Activated CD8-positive, alpha-beta memory T cell treated with anti-CD3 and anti-CD28 coated beads, Interleukin-2, amount 50 U/mL, for 1 hour (primary cell): ENCODE measurements around the gene PPP1R14C.

ENCODE experiments used
- DNase-seq: peaks from one replicate; pipeline ENCODE4 v3.0.0-alpha.2; 2020; ENCODE audit errors: extremely low read depth

Gene PPP1R14C

DNA sequence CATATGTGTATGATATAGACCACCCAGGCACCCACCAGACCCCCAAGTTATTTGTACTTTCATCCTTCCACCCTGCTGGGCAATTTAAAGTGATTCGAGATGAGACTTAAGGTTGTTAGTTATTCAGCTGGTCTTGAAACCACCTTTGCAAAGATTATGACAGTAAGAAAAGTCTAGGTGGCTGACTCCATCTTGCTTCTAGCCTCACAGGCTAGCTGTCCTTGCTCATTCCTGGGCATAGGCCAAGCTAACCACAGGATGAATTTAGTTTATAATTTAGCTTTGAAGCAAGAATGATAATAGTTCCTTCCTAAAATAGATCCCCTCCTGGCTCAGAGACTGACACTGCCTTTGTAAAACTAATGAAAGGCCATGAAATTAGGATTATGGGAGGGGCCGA is 154.0 kb downstream of the PPP1R14C start:
- DNase-seq = no peak

DNA sequence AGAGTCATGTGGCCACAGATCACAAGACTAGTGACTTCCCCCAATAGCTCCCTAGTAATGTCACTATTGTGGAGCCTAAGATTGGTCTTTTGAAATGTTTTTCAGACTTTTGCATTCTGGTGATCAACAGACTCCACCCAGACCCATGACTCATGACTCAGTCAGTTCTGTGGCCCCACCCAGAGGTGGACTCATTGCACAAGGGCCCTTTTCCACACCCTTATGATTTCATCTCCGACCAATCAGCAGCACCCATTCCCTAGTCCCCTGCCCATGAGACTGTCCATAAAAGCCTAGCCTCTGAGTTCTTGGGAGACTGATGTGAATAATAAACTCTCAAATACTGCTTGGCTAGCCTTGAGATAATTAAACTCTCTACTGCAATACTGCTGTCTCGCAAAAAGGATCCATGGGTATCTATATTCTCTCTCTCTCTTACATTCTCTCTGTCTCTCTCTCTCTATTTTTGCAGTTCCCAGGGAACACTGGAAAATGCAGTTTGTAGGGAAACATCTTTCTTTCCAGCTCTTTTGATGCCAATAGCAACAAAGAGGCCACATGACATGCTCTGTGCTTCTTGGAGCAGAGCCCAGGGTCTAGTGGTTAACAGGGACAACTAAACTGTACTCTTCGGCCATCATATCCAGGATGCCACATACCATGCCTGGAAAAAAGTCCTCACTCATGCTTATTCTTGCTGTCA is 154.6 kb downstream of the PPP1R14C start:
- no peak for DNase-seq

- DNase-seq = no peak
Measured at GRCh38 chr6:150298030-150298380, 155.2 kb downstream of the PPP1R14C start.

DNA sequence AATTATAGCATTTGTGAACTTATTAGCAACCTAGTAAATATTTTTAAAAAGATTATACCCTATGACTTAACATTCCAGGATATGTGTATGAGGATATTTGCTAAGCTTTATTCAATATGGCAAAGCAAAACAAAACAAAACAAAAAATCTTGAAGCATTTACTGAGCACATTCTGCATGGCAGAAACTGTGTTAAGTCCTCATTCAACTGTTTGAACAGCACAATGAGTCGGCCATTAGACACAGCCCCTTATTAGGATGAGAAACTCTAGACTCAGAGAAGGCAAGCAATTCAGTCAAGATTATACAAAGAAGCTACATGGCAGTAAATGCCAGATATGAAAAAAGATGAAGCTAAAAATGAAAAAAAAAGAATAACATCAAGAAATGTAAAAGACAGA is 155.8 kb downstream of the PPP1R14C start:
- no peak for DNase-seq
